ENCODE results near the gene CP. TPM values are rescaled to one million over a fixed set of nuclear protein-coding genes. Genes with fewer than 3 reads are reported as not detected.
A peak's percentile ranks its signal among the peaks of the same experiment; 100 is the strongest.

Gene CP
- total RNA-seq, 6 donors from 2014 or later: 3.9 to 87.3 (median 18.9) TPM

DNA sequence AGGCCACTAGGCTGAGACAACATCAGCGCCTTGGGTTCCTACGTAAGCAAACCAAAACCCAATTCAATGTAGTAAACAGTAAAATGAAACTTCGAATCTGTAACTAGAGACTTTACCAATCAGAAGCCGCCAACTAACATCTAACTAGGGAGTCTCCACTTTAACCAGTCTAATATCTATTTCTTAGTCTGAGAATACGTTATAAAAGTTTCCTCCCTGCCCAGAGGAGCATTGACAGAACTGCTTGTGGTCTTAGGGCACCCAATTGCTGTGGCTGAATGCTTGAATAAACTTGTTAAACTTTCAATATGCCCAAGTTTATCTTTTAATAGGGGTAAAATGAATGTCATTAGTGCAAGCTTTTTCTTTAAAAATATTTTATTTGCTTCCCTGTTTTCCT, 4.3 kb downstream of the CP start:
- TF ChIP-seq POLR2AphosphoS5 (IDR thresholded peaks at IDR 0.05) (no peak), EP300 (IDR thresholded peaks at IDR 0.05) (no peak), POLR2A (IDR thresholded peaks at IDR 0.05) (no peak)
- TF ChIP-seq, protein P1, sequence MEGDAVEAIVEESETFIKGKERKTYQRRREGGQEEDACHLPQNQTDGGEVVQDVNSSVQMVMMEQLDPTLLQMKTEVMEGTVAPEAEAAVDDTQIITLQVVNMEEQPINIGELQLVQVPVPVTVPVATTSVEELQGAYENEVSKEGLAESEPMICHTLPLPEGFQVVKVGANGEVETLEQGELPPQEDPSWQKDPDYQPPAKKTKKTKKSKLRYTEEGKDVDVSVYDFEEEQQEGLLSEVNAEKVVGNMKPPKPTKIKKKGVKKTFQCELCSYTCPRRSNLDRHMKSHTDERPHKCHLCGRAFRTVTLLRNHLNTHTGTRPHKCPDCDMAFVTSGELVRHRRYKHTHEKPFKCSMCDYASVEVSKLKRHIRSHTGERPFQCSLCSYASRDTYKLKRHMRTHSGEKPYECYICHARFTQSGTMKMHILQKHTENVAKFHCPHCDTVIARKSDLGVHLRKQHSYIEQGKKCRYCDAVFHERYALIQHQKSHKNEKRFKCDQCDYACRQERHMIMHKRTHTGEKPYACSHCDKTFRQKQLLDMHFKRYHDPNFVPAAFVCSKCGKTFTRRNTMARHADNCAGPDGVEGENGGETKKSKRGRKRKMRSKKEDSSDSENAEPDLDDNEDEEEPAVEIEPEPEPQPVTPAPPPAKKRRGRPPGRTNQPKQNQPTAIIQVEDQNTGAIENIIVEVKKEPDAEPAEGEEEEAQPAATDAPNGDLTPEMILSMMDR (IDR thresholded peaks at IDR 0.05): no peak
- WGBS, 2 donors: 92 to 95% methylated on average over 5 of the region's 5 CpGs
- Histone ChIP-seq H3K27ac (no peak overlapping the region), H3K4me3 (no peak overlapping the region), H3K27me3 (no peaks in the 10 kb centered on the region), H3K9me3 (no peaks in the 10 kb centered on the region), H3K36me3 (no peaks in the 10 kb centered on the region), H3K4me1 (peaks cover 10 to 22% (median 12%) of the 10 kb centered on the region in 4 donors)
- ATAC-seq (ENCODE audit: low FRiP score in 2 of 2): no peak
- no peak for DNase-seq

DNA sequence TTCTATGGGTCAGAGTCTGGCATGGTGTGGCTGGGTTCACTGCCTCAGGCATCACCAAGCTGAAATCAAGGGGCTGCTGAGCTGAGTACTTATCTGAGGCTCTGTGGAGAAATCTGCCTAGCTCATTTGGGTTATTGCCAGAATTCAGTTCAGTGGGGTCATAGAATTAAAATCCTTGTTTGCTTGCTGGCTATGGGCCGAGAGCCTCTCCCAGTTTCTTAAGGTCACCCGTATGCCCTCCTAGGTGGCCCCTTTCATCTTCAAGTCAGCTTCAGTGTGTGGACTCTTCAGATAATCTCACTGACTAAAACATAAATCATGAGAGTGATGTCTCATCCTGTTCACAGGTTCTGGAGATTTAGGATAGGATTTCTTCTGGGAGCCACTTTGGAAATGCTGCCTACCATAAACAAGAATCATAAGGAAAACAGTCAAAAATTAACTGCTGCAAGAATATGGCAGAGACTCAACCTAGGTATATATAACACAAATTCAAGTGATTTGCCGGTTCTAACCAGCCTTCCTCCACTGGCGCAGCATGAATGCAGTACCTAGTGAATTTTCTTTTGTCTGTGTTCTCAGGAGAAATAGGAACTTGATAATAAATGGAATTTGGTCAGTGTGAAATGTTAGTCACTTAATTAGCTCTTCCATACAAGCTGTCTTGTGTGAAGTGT, 5.3 kb downstream of the CP start:
- peak overlapping the region in 1 of 4 donors; percentile 59 for H3K27ac ChIP-seq
- no peaks in the 10 kb centered on the region for H3K27me3 ChIP-seq
- TF ChIP-seq POLR2AphosphoS5 (IDR thresholded peaks at IDR 0.05) (no peak), POLR2A (IDR thresholded peaks at IDR 0.05) (no peak), EP300 (IDR thresholded peaks at IDR 0.05) (no peak)
- TF ChIP-seq, protein P1 (IDR thresholded peaks at IDR 0.05): no peak
- H3K36me3 ChIP-seq: no peaks in the 10 kb centered on the region
- H3K4me1 ChIP-seq: peaks cover 6 to 16% (median 10%) of the 10 kb centered on the region in 4 donors
- peak in 1 of 2 donors; percentile 10 for ATAC-seq (ENCODE audit: low FRiP score in 2 of 2)
- H3K4me3 ChIP-seq: no peak overlapping the region
- 54 to 65% methylated on average over 4 of the region's 4 CpGs for WGBS, 2 donors
- no peaks in the 10 kb centered on the region for H3K9me3 ChIP-seq
- no peak for DNase-seq

DNA sequence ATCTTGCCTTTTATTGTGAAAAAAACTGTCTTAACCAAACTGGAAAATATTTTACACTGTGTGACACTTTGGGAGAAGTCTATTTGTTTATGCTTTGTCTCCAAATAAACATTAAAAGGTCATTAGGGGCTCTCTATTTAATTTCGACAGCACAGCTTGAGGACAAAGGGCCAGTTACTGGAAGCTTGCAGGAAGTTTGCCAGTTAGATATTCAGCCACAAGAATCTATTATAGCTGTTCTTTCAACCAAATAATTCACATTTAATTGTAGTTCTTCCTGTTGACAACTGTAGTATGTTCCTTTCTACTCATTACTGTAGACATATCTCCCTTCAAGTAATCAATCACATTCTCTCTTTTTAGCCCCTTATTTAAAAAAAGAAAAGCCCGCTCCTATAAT, 6.1 kb downstream of the CP start:
- no peak for DNase-seq
- Histone ChIP-seq H3K9me3 (no peaks in the 10 kb centered on the region), H3K27me3 (no peaks in the 10 kb centered on the region), H3K4me1 (peaks cover 6 to 16% (median 10%) of the 10 kb centered on the region in 4 donors), H3K4me3 (no peak overlapping the region), H3K27ac (peak overlapping the region in 1 of 4 donors; percentile 59), H3K36me3 (no peaks in the 10 kb centered on the region)
- ATAC-seq (ENCODE audit: low FRiP score in 2 of 2): no peak
- WGBS, 2 donors: 47 to 66% methylated on average over 2 of the region's 2 CpGs
- no peak for TF ChIP-seq POLR2AphosphoS5 (IDR thresholded peaks at IDR 0.05)
- TF ChIP-seq, protein P1 (IDR thresholded peaks at IDR 0.05): no peak
- no peak for TF ChIP-seq POLR2A (IDR thresholded peaks at IDR 0.05)
- TF ChIP-seq EP300 (IDR thresholded peaks at IDR 0.05): no peak

DNA sequence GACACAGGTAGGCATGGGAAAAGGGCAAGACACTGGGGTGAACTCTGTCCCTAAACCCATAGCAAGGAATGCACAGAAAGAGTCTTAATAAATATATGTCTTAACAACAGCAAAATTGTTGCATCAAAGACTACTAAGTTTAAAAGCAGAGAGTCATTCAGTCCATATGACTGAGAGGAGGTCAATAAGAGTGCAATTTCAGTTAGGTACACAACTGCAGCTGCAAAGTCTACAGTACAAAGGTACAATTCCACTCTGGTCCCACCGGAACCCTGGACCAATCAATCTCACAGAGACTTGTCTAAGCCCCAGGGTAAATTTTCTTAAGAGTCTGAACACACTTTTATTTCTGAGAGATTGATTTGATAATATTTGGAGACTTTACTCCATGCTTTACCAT, 6.9 kb downstream of the CP start:
- Histone ChIP-seq H3K9me3 (no peaks in the 10 kb centered on the region), H3K4me1 (peaks cover 6 to 16% (median 10%) of the 10 kb centered on the region in 4 donors), H3K27me3 (no peaks in the 10 kb centered on the region), H3K36me3 (no peaks in the 10 kb centered on the region), H3K27ac (no peak overlapping the region), H3K4me3 (no peak overlapping the region)
- WGBS, 2 donors: 62 to 71% methylated on average over 1 of the region's 1 CpG
- no peak for DNase-seq
- no peak for TF ChIP-seq POLR2A (IDR thresholded peaks at IDR 0.05)
- TF ChIP-seq, protein P1 (IDR thresholded peaks at IDR 0.05): no peak
- no peak for TF ChIP-seq POLR2AphosphoS5 (IDR thresholded peaks at IDR 0.05)
- no peak for TF ChIP-seq EP300 (IDR thresholded peaks at IDR 0.05)
- no peak for ATAC-seq (ENCODE audit: low FRiP score in 2 of 2)

DNA sequence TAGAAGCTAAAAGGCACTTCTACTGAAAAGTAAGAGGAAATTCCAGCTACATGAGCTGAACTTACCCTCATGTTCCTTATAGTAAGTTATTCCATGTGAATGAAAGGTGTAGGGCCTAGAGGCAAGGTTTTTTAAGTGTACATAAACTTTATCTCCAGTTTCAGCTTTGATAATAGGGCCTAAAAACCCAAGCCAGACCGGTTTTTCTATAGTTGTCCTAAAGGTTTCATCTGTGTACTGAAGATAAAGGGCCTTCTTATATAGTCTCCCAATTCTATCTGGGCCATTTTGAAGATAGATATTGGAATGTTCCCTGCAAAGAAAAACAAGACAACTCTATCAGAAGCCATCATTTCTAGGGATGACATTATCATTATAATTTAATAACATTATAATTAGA, 9.2 kb downstream of the CP start:
- Histone ChIP-seq H3K36me3 (no peaks in the 10 kb centered on the region), H3K27me3 (no peaks in the 10 kb centered on the region), H3K27ac (no peak overlapping the region), H3K9me3 (no peaks in the 10 kb centered on the region), H3K4me3 (no peak overlapping the region), H3K4me1 (peaks cover 6 to 16% (median 10%) of the 10 kb centered on the region in 4 donors)
- DNase-seq: no peak
- TF ChIP-seq POLR2A (IDR thresholded peaks at IDR 0.05) (no peak), POLR2AphosphoS5 (IDR thresholded peaks at IDR 0.05) (no peak), EP300 (IDR thresholded peaks at IDR 0.05) (no peak)
- TF ChIP-seq, protein P1 (IDR thresholded peaks at IDR 0.05): no peak
- WGBS, 2 donors: 73% methylated on average over 1 of the region's 1 CpG
- ATAC-seq (ENCODE audit: low FRiP score in 2 of 2): no peak

All from upper lobe of left lung (tissue), 6 donors.